CD4-positive, alpha-beta T cell (primary cell): ENCODE data around the gene THNSL1. TPM values are rescaled to one million over a fixed set of nuclear protein-coding genes. Genes with fewer than 3 reads are reported as not detected.

Experiments
- ATAC-seq: fragments of 200-7000 bp; cut with Tn5 transposase; one replicate; pipeline ENCODE4 v1.10.0; 2022; ENCODE audit warnings: mild to moderate bottlenecking; ENCODE audit not compliant: poor library complexity
- CTCF ChIA-PET: fragments of 350-600 bp; sonication (Branson Sonifier 250); formaldehyde crosslinking; loops from one replicate; lab custom pipeline; 2021; ENCODE audit warnings: antibody characterized with exemption, inconsistent platforms; lab: Charles Lee
- POLR2A ChIA-PET: fragments of 350-600 bp; sonication (Branson Sonifier 250); formaldehyde crosslinking; loops from one replicate; lab custom pipeline; 2021; ENCODE audit warnings: antibody characterized with exemption, inconsistent platforms; lab: Charles Lee
- DNase-seq, 14 experiments: peaks; one replicate each; pipeline ENCODE4 v3.0.0-alpha.2; 2013 to 2020; ENCODE audit warnings: mixed read lengths in 2 of 14
- H3K27ac ChIP-seq, 2 donors: one replicate each; pipeline versions ENCODE4 v1.5.1 to v1.7.0; 2013; ENCODE audit warnings: low read length in 2 of 2, low read depth in 1 of 2, mild to moderate bottlenecking in 1 of 2
- H3K27me3 ChIP-seq, 2 experiments: 1 replicate in 1 of 2; 2 replicates in 1 of 2; pipeline versions ENCODE4 v1.6.1 to v1.7.0; 2013; ENCODE audit warnings: low read length in 2 of 2, control low read depth in 1 of 2, mild to moderate bottlenecking in 1 of 2, moderate library complexity in 1 of 2; ENCODE audit not compliant: insufficient read depth in 2 of 2, control insufficient read depth in 1 of 2
- H3K36me3 ChIP-seq: one replicate; pipeline ENCODE4 v1.6.1; 2013; ENCODE audit warnings: low read length, control low read depth; ENCODE audit not compliant: insufficient read depth
- H3K4me1 ChIP-seq: one replicate; pipeline ENCODE4 v1.6.1; 2013; ENCODE audit warnings: low read length, control low read depth; ENCODE audit not compliant: insufficient read depth
- H3K4me3 ChIP-seq: one replicate; pipeline ENCODE4 v1.5.1; 2013; ENCODE audit warnings: mild to moderate bottlenecking, low read length, moderate library complexity
- H3K9me3 ChIP-seq, 2 experiments: 1 replicate in 1 of 2; 2 replicates in 1 of 2; pipeline versions ENCODE4 v1.6.1 to v1.7.0; 2013; ENCODE audit warnings: low read length in 2 of 2, mild to moderate bottlenecking in 2 of 2, control low read depth in 1 of 2, moderate library complexity in 1 of 2; ENCODE audit not compliant: control insufficient read depth in 1 of 2, insufficient read depth in 1 of 2
- H3K27ac Mint-ChIP-seq: one replicate; pipeline ENCODE4 v1.8.0; 2020; ENCODE audit warnings: mixed read lengths
- H3K27me3 Mint-ChIP-seq: one replicate; pipeline ENCODE4 v1.8.0; 2021; ENCODE audit warnings: mixed read lengths
- H3K36me3 Mint-ChIP-seq: one replicate; pipeline ENCODE4 v1.8.0; 2021; ENCODE audit warnings: low read depth, mixed read lengths
- H3K4me1 Mint-ChIP-seq: one replicate; pipeline ENCODE4 v1.8.0; 2021; ENCODE audit warnings: low read depth, mixed read lengths
- H3K4me3 Mint-ChIP-seq: one replicate; pipeline ENCODE4 v1.8.0; 2020; ENCODE audit warnings: mild to moderate bottlenecking, mixed read lengths
- H3K9me3 Mint-ChIP-seq: one replicate; pipeline ENCODE4 v1.8.0; 2020; ENCODE audit warnings: mixed read lengths
- CTCF ChIP-seq: fragments of 200-600 bp; IDR thresholded peaks from one replicate; pipeline ENCODE4 v1.8.0; 2022; ENCODE audit warnings: antibody characterized with exemption, mild to moderate bottlenecking
- intact Hi-C, 2 experiments: fragments of 100-400 bp; cut with DNase I in 1 of 2; cut with micrococcal nuclease in 1 of 2; formaldehyde crosslinking; loops; one replicate each; pipeline versions ENCODE4 v1.15.1 to v1.9.0; 2023 to 2025; cut with DNase I, micrococcal nuclease
- total RNA-seq, 174 experiments: library from RNA in 2 of 174; stranded (reverse) in 2 of 174; gene quantifications; one replicate each; pipeline ENCODE4 v1.2.3 and lab custom pipeline; 2021 to 2026

The THNSL1 gene
- total RNA-seq, 2 experiments from 2014 or later: 0.31 to 0.52 TPM

- Histone ChIP-seq H3K27ac (no peak overlapping the region), H3K4me1 (peaks cover 3% of the 10 kb centered on the region), H3K27me3 (no peaks in the 10 kb centered on the region), H3K36me3 (no peaks in the 10 kb centered on the region), H3K9me3 (no peaks in the 10 kb centered on the region), H3K4me3 (no peak overlapping the region)
- no peak for ATAC-seq
- DNase-seq: no peak
- ChIA-PET CTCF (no interaction called here), POLR2A (no interaction called here)
- H3K9me3 Mint-ChIP-seq: no peaks in the 10 kb centered on the region
- TF ChIP-seq CTCF: no peak
- no peak overlapping the region for H3K27ac Mint-ChIP-seq
- H3K27me3 Mint-ChIP-seq: no peaks in the 10 kb centered on the region
- intact Hi-C loops: no loop called here
- no peaks in the 10 kb centered on the region for H3K4me1 Mint-ChIP-seq
- no peak overlapping the region for H3K4me3 Mint-ChIP-seq
- H3K36me3 Mint-ChIP-seq: no peaks in the 10 kb centered on the region
These were observed 43.2 kb upstream of the THNSL1 start for GRCh38 chr10:24973163-24973562.

- no peaks in the 10 kb centered on the region for H3K36me3 ChIP-seq
- intact Hi-C loops: no loop called here
- H3K4me1 ChIP-seq: peaks cover 3% of the 10 kb centered on the region
- ChIA-PET CTCF (no interaction called here), POLR2A (no interaction called here)
- no peak overlapping the region for H3K4me3 Mint-ChIP-seq
- H3K27ac Mint-ChIP-seq: no peak overlapping the region
- no peaks in the 10 kb centered on the region for H3K36me3 Mint-ChIP-seq
- H3K27me3 ChIP-seq: no peaks in the 10 kb centered on the region
- TF ChIP-seq CTCF: no peak
- DNase-seq: no peak
- H3K27ac ChIP-seq: no peak overlapping the region
- H3K4me1 Mint-ChIP-seq: no peaks in the 10 kb centered on the region
- no peaks in the 10 kb centered on the region for H3K9me3 Mint-ChIP-seq
- H3K9me3 ChIP-seq: no peaks in the 10 kb centered on the region
- no peaks in the 10 kb centered on the region for H3K27me3 Mint-ChIP-seq
- H3K4me3 ChIP-seq: no peak overlapping the region
- ATAC-seq: no peak
These were observed 41.4 kb upstream of the THNSL1 start for GRCh38 chr10:24974976-24975375.

- Mint-ChIP-seq H3K27ac (no peak overlapping the region), H3K9me3 (no peaks in the 10 kb centered on the region), H3K4me3 (no peak overlapping the region), H3K4me1 (peaks cover 13% of the 10 kb centered on the region), H3K36me3 (no peaks in the 10 kb centered on the region), H3K27me3 (no peaks in the 10 kb centered on the region)
- Histone ChIP-seq H3K27me3 (no peaks in the 10 kb centered on the region), H3K36me3 (no peaks in the 10 kb centered on the region), H3K4me1 (no peaks in the 10 kb centered on the region), H3K9me3 (no peaks in the 10 kb centered on the region), H3K27ac (no peak overlapping the region), H3K4me3 (no peak overlapping the region)
- ATAC-seq (no peak), DNase-seq (no peak)
- no peak for TF ChIP-seq CTCF
- POLR2A ChIA-PET: no interaction called here
- intact Hi-C loops: no loop called here
- CTCF ChIA-PET: no interaction called here
These were observed 36.7 kb upstream of the THNSL1 start for GRCh38 chr10:24979685-24980084.
